MM.1S (cell line): ENCODE results near the gene ING1.

Experiments used
- EZH2 ChIP-seq: fragments of 300-600 bp; sonication (generic); optimal IDR thresholded peaks from 2 replicates; pipeline ENCODE3; 2017; ENCODE audit warnings: low read depth, mild to moderate bottlenecking, antibody characterized with exemption, low read length, mixed read lengths
- EZH2phosphoT487 ChIP-seq: fragments of 300-600 bp; sonication (generic); IDR thresholded peaks from 2 replicates; pipeline ENCODE4 v1.6.1; 2018; ENCODE audit warnings: antibody characterized with exemption, low read length
- TF ChIP-seq, protein P1 (sequence below): fragments of 300-600 bp; sonication (generic); IDR thresholded peaks from 2 replicates; pipeline ENCODE4 v1.5.1; 2016; ENCODE audit warnings: antibody characterized with exemption, low read length, mixed read lengths

DNA sequence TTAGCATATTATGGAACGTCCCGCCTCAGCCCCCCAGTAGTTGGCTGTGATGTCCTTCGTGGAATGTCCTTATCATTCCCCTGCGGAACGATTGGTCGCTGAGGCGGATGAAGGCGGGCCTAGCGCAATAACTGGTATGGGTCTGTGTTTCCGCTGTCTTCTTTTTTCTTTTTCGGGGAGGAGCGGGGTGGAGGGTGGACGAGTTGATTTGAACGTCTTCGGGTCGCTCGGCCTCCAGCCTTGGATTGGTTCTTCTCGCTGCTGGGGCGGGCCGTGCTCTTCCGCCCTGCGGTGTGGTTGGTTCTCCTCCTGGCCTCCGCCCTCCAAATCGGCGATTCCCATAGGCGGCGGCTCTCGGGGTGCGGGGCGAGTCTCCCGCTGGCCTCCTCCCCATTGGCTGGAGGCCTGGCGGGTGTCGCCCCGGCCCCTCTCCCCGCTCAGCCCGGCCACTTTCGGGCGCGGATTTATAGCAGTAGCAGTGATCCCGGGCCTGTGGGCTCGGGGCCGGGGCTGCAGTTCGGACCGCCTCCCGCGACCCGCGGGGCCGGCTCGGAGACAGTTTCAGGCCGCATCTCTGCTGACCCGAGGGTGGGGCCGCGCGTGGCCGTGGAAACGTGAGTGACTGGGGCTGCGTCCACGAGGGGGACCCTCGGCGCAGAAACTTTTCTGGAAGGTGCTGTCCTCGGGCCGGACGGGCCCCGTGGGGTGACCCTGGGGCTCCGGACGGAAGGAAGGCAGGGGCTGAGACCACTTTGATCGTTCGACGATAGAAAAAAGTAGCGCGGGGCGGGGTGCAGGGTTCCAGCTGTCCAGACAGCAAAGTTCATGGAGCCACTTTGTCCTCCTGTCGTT lies 2.1 kb downstream of the ING1 start:
- TF ChIP-seq, protein P1, sequence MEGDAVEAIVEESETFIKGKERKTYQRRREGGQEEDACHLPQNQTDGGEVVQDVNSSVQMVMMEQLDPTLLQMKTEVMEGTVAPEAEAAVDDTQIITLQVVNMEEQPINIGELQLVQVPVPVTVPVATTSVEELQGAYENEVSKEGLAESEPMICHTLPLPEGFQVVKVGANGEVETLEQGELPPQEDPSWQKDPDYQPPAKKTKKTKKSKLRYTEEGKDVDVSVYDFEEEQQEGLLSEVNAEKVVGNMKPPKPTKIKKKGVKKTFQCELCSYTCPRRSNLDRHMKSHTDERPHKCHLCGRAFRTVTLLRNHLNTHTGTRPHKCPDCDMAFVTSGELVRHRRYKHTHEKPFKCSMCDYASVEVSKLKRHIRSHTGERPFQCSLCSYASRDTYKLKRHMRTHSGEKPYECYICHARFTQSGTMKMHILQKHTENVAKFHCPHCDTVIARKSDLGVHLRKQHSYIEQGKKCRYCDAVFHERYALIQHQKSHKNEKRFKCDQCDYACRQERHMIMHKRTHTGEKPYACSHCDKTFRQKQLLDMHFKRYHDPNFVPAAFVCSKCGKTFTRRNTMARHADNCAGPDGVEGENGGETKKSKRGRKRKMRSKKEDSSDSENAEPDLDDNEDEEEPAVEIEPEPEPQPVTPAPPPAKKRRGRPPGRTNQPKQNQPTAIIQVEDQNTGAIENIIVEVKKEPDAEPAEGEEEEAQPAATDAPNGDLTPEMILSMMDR: peak; percentile 14; the same call in 1 of the 2 replicates
- TF ChIP-seq EZH2phosphoT487 (no peak), EZH2 (no peak)
